GM19372 (cell line): ENCODE results near the gene STARD3.
A peak's percentile ranks its signal among the peaks of the same experiment; 100 is the strongest.
"Not testable (repeated sequence)": the region's sequence is repeated elsewhere in the genome, so short reads cannot be mapped to it uniquely, and the experiment has no call there.

ENCODE experiments used
- ATAC-seq: cut with Tn5 transposase; IDR thresholded peaks from one replicate; pipeline ENCODE4 v1.9.1; 2021; ENCODE audit warnings: mild to moderate bottlenecking, low read depth, moderate library complexity; ENCODE audit not compliant: unreplicated experiment

STARD3 gene

DNA sequence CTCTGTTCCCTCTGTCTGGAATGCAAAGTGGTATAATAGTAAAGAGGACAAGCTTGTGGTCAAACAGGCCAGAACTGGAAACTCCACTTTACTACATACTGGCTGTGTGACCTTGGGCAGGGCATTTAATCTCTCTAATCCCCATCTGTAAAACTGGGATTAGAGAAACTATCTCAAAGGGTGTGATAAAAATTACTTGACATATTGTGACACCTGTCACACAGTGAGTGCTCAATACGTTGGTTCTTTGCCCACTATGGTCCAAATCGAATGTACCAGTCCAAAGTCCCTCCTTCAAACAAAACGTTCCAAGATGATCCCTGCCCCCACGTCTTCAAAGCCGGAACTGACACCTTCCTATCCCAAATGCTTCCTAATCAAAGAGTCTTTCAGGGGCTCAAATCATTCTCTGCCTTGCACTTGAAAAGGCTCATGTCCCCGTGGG, 50.2 kb downstream of the STARD3 start:
- ATAC-seq: no peak

DNA sequence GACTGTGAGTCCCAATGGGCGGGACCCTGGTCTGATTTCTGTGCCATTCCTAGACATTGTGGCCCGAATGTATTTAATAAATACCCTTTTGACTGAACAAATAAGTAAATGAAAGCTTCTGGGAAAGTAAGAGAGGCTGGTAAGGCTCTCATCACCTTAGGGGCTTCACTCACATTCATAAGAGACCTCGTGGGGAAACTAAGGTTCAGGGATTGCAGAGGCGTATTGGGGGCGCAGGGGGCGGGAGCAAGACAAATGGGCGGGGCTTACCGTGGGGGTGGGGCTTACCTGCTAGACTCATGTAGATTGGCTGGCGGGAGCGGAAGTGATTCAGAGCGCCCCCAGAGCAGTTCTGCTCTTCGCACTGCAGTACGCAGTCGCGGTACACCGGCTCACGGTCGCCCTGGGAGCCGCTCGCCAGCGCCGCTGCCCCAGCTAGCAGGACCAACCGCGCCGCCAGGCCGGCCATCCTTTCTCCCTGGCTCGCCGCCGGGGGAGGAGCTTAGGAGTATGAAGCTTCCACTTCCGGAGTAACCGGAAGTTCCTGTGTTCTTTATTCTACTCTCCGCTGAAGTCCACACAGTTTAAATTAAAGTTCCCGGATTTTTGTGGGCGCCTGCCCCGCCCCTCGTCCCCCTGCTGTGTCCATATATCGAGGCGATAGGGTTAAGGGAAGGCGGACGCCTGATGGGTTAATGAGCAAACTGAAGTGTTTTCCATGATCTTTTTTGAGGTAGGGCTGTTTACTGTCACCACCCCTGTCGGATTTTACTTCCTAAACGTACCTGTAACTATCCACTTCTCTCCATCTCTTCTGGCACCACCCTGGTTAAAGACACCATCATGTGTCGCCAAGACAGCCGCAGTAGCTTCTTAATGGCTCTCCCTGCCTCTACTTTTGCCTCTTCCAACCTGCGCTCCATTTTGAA, 50.9 kb downstream of the STARD3 start, which contains the start of gene PGAP3:
Gene PGAP3, minus strand, starts transcription at position 512 of the 929 bp plus-strand sequence. Its CDS starts 43 bp downstream, at position 469.
- peak; percentile 93 for ATAC-seq

DNA sequence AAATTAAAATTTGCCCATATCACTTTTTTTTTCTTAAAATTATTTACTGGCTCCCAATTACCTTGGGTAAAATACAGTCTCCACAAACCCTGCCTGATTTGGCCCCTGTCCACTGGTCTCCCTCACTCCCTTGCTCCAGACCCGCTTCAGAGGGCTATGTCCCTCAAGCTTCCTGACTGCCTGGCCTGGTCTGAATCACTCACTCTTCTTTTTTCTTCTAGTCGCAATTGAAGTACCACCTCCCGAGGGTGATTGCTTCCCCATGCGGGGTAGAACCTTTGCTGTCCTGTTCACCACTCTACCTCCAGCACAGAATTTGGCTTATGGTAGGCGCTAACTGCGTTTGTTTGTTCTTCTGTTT, 51.5 kb downstream of the STARD3 start:
- ATAC-seq: no peak

DNA sequence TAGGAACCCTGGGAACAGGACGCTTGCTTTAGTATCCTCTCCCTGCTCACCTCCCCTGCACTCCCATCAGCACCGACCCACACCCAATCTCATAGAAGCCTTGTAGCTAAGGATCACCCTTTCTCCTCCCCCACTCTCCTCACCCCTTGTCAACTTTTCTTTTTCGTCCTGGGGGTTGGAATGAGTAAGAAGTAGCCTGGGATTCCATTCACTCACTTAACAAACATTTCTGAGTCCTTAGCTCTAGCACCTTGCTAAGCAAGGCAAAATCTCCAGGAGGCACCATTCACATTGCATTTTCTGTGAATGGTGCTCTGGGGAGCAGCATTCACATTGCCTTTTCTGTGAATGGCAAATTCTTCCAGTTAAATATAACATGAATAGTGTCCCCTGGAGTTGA, 52.0 kb downstream of the STARD3 start:
- no peak for ATAC-seq

DNA sequence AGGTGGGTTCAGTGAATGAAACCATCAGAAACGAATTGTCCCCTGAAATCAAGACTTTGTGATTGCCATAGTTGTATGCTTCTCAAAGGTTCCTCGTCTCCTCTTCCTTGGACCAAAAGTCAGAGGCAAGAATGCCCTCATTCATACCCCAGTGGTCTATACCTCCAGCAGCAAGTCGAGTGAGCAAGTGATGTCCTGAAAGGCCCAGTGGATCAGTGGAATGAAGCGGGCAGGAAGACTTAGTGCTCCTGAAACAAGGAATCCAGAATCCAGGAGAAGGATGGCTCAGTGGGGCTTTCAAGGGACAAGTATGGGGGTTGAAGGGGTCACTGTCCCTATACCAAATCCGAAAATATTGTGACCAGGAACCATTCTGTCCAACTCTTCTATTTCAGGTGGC, 57.6 kb downstream of the STARD3 start:
- no peak for ATAC-seq

DNA sequence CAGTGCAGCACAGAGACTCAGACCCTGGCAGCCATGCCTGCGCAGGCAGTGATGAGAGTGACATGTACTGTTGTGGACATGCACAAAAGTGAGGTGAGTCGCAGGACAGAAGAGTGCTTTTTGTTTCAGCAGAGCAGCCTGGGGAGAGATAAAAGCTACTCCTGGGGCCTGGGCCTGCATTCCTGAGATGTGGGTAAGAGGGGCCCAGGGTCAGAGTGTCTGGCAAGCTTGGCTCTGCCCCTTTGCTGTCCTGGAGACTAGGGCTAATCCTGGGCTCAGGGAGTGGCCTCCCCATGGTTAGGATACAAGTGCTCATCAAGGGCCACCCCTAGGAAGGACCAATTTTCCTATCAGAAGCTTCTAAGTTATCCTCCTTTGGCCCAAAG, 58.1 kb downstream of the STARD3 start:
- ATAC-seq: no peak

DNA sequence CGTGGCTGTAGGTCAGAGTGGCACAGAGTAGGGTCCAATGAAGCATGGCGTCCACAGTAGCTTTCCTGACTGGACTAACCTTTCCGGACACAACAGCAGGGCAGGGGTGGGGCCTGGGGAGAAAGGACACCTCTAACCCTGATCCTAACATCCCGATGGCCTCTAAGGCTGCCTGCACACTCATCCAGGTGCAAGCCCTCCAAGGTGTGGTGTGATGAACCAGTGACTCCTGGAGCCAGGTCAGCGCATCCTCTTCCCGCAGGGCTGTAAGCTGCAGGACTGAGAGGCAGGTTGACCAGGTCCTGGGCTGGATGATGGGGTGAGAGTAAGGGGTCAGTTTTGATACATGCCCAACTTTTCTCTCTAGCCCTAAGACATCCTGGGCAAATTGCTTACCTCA, 59.8 kb downstream of the STARD3 start:
- ATAC-seq: no peak

DNA sequence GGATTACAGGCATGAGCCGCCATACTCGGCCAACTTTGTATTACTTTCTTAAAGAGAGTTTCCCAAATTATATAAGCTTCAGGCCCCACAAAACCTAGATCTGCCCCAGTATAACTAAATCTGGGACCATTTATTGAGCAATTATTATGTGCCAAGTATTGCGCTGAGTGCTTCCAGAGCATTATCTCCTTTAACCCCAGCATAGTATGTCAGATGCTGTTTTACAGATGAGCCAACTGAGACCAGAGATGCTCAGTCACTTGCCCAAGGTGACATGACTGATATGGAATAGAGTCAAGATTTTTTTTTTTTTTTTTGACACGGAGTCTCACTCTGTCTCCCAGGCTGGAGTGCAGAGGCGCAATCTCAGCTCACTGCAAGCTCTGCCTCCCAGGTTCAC, 61.0 kb downstream of the STARD3 start:
- no peak for ATAC-seq

DNA sequence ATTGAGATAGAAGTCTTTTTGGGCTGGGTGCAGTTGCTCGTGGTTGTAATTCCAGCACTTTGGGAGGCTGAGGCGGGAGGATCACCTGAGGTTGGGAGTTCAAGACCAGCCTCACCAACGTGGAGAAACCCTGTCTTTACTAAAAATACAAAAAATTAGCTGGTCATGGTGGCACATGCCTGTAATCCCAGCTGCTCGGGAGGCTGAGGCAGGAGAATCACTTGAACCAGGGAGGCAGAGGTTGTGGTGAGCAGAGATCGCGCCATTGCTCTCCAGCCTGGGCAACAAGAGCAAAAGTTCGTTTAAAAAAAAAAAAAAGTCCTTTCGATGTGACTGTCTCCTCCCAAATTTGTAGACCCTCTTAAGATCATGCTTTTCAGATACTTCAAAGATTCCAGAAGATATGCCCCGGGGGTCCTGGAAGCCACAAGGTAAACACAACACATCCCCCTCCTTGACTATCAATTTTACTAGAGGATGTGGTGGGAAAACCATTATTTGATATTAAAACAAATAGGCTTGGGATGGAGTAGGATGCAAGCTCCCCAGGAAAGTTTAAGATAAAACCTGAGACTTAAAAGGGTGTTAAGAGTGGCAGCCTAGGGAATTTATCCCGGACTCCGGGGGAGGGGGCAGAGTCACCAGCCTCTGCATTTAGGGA, 62.3 kb downstream of the STARD3 start:
- ATAC-seq: not testable (repeated sequence)

DNA sequence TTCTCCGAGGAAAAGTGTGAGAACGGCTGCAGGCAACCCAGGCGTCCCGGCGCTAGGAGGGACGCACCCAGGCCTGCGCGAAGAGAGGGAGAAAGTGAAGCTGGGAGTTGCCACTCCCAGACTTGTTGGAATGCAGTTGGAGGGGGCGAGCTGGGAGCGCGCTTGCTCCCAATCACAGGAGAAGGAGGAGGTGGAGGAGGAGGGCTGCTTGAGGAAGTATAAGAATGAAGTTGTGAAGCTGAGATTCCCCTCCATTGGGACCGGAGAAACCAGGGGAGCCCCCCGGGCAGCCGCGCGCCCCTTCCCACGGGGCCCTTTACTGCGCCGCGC, 62.8 kb downstream of the STARD3 start, which contains the start of gene ERBB2:
Gene ERBB2, plus strand, starts transcription at position 247 of the 330 bp plus-strand sequence. CDS start 175 bp downstream, outside the sequence.
- ATAC-seq: no peak

DNA sequence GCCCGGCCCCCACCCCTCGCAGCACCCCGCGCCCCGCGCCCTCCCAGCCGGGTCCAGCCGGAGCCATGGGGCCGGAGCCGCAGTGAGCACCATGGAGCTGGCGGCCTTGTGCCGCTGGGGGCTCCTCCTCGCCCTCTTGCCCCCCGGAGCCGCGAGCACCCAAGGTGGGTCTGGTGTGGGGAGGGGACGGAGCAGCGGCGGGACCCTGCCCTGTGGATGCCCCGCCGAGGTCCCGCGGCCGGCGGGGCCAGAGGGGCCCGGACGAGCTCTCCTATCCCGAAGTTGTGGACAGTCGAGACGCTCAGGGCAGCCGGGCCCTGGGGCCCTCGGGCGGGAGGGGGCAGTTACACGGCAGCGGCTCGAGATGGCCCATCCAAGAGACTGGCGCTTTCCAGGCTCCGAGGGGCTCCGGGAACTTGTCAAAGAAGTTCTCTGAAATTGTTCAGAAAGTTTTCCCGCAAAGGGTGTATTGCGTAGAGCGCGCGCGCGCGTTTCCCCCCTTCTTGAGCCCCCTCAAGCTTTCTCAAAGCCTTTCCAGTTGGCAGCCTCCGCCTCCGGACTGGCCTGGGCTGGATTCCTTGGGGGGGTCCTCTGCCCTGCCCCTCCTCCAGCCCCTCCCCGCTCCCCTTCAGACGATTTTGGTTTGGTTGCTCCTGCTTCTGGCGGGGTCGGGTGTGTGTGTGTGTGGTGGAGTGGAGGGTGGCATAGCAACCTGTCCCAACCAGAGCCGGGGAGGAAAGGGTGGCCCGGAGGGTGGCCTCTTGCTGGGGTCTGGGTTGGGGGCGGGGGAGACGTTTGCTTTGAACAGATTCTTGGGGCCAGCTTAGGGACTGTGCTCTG, 63.4 kb downstream of the STARD3 start:
- ATAC-seq: no peak

DNA sequence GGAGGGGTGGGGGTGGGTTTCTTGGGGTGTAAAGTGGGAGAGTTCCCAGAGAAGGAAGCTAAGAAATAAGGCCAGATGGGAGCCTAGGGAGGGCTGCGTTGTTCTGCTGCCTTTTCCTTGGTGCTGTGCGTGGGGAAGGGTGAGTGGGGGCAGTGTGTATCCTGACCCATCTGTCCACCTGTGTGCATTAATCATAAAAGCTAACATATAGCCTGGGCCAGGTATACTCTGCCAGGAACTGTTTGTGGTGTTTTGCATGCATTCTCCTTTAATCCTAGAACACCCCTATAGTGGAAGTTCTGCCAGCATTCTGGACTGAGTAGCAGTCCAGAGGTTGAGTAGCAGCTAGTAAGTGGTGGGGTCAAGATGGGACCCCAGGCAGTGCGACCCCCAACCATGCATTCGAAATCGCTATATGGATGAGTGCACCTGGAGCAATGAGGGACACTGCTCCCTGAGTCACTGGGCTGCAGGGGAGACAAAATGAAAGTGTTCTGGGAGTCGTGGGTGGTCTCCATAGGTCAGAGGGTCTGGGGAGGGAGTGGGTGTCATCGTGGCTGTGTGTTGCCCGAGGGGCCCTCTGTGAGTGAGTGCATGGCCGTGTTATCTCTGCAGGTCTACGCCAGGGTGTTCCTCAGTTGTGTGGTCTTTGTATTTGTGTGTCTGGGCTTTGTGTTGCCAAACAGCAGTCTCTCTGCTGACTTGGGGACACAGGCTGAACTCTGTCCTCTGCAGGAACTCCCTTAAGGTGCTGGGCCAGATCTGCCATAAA, 64.3 kb downstream of the STARD3 start:
- ATAC-seq: no peak

DNA sequence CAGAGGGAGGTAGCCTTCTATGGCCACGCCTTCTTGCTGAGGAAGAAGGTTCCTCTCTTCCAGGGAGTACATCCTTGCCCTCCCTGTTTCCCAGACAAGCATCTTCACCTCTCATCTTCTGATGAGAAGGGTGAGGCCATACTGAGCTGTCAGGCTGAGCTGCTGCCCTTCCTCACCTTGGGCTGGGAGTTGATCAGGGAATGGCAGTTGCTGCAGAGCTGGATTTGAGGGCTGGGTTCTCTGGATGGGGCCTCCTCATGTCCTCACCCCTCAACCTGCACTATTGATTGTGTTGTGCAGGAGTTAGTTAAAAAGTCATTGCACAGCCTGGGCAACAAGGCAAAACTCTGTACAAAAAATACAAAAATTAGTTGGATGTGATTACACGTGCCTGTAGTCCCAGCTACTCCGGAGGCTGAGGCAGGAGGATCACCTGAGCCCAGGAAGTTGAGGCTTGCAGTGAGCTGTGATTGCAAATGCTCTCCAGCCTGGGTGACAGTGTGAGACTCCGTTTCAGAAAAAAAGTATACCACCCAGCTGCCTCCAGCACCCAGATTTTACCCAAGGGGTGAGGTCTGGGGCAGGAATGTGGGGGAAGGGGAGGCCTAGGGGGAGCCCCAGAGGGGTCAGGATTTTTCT, 65.0 kb downstream of the STARD3 start:
- ATAC-seq: no peak

DNA sequence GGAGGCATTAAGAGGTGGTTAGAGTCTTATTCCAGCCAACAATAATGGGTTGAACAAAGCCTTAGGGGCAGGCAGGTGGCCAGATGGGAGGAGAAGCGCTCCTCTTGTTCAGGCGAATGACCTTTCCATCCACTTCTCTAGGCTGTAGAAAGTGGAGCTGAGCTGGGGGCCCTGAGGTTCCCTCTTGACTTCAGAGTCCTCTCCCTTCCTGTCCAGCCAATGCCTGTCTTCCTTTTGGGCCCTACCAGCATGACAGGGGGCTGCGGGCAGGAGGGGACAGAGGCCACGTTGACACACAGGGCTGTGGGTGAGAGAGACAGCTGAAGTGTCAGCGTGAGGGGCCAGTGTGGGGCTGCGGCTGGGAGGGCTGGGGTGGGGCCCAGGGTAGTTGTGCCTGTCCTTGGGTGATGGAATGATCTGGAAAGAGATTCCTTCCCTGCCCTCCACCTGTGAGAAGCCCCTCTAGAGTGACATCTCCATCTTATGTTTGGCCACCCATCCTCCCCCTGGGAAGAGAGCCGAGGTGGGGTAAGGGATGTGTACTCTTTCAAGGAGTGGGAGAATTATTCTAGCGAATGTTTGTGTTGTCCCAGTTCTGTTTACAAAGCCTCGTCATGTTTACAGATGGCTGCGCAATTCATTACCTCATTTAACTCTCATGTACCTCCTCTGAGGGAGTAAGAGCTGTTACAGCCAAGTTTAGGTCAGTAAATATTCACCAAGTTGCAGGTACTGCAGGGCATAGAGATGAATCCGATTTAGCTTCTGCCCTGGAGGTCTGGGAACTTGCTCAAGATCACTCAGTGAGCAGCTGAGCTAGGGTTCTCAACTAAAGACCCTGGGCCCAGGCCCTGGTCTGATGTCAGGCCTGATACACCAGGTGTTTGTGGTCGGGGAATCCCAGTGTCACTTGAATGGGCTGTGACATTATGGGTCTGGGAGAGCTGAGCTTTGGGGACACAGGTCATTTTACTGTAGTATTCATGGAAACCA, 66.3 kb downstream of the STARD3 start:
- no peak for ATAC-seq

DNA sequence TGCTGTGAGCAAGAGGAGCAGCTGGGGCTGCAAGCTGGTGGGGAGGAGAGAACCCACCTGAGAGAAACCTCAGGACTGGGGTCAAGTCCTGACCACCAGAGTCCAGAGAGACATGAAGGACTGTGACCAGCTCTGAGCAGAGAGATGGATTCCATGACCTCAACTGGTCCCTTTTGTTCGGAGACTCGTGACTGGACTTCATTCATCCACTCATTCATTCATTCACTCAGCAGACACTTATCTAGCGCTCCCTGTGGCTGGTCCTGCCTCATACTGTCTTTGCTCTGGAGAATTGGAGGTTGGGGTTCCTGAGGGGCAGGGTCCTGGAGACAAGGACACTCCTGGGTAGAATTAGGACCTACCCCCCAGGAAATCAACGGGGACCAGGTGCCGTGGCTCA, 67.0 kb downstream of the STARD3 start:
- ATAC-seq: no peak

DNA sequence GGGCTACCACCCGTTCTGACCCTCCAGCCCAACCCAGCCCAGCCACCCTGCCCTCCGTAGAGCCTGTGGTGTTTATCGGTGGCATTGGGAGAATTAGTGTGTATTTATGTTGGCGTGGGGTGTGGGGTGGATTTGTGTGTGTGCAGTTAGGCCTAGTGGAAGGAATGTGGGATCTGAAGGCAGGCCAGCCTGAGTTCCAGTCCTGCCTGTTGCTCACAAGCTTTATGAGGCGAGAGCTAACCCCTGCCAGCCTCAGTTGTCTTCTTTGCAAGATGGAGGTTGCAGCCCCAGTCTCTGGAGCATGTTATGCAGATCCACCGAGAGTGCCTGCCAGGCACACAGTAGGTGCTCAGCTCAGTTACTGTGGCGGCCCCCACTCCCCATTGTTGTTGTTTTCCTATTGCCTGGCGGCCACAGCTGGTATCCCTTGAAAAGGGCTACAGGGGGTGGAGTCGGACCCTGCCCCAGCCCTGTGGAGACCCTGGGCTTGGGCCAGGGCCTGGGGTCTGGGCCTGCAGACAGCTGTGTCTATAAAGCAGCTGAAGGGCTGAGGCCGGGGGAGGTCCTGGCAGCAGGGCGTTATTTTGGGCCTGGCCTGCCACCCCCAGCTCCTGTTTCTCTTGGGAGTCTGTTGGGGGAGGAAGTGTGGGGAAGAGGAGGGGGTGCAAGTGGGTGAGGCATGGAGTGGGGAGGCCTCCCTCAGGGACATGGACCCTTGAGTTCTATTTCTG, 68.0 kb downstream of the STARD3 start:
- no peak for ATAC-seq

DNA sequence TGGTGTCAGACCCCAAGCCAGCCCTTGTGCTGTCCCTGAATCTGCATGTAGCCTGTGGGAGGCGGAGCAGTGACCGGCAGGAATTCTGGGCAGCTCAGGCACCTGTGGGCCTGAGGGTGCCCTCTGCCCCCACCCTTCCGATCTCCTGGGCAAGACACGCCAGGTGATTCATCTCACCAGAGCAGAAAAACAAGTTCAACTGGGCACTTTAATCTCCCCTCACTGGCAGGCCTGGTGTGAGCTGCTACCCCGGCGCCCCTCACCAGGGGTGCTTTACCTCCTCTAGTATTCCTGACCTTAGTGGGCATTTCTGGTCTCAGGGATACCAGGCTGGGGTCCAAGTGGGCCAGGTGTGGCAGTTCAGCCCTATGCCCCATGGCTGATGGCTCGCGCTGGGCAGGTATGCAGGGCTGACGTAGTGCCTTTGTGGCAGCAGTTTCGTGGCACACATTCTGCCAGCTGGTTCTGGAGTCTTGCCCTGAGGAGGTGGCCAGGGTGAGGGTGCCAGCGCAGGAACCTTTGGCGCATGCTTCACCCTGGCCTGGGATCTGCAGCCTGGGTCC, 68.9 kb downstream of the STARD3 start:
- ATAC-seq: no peak

DNA sequence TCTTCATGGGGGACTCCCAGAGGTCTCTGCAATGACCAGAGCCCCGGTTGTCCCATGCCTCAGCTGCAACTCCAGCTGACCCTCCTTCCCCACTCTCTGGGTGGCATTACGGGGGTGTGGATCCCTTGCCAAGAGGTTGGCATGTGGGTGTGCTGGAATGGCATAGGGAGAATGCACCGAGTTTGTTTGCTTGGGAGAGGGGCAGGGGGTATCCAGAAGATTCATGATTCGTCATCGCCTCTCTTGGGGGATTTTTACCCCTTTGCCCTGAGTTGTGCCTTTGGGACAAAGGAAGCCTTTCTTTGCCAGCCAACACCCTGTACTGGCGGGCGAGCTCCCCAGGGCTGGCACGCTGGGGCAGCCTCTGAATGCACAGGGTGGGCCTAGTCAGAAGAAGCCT, 69.4 kb downstream of the STARD3 start:
- no peak for ATAC-seq
